Measurements from ENCODE around the gene TOMM40. TPM values are rescaled to one million over a fixed set of nuclear protein-coding genes. Genes with fewer than 3 reads are reported as not detected.
"Not testable (repeated sequence)": the region's sequence is repeated elsewhere in the genome, so short reads cannot be mapped to it uniquely, and the experiment has no call there.

The TOMM40 gene
- 10 to 100 TPM; 25.6 to 60.5 (median 26.4) TPM for polyA plus RNA-seq

- WGBS, 3 donors, result 0% methylated on average over 57 to 80 of the region's 81 CpGs
Measured at GRCh38 chr19:44891016-44891882, at the start of gene TOMM40. TOMM40 (plus strand) TSS chr19:44891254; CDS start chr19:44891416, 162 bp downstream.

DNA sequence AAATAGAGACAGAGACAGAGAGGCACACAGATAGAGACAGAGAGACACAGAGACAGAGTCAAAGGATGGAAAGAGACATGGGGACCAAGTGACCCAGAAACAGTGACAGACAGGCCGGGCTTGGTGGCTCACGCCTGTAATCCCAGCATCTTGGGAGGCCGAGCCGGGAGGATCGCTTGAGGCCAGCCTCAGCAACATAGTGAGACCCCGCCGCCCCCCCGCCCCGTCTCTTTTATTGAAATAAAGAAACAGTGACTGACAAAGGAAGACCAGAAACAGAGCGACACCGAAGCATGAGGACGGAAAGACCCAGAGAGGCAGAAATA is 45.8 kb upstream of the TOMM40 start:
- WGBS, 3 donors, result 9 to 10% (median 9%) methylated on average over 12 of the region's 12 CpGs
- H3K27ac ChIP-seq (ENCODE audit: low read depth, low read length), result no peak overlapping the region

More at GRCh38 chr19:44891016-44891882, at the start of gene TOMM40:
- peak within 1 kb of the TSS; percentile 98 for H3K27ac ChIP-seq (ENCODE audit: low read depth, low read length)

GRCh38 chr19:44845612-44846454 is 45.2 kb upstream of the TOMM40 start, which contains the start of gene NECTIN2:
NECTIN2 (plus strand) TSS chr19:44846297; CDS start chr19:44846526, 229 bp downstream.
- H3K27ac ChIP-seq (ENCODE audit: low read depth, low read length), result peak within 1 kb of the TSS; percentile 80
- 0 to 1% (median 1%) methylated on average over 60 to 67 of the region's 67 CpGs for WGBS, 3 donors

GRCh38 chr19:44846455-44847143 is 44.5 kb upstream of the TOMM40 start:
- peak overlapping the region; percentile 80 for H3K27ac ChIP-seq (ENCODE audit: low read depth, low read length)
- WGBS, 3 donors, result 0 to 2% (median 1%) methylated on average over 26 to 50 of the region's 51 CpGs

GRCh38 chr19:44847144-44848035 is 43.7 kb upstream of the TOMM40 start:
- H3K27ac ChIP-seq (ENCODE audit: low read depth, low read length), result peak overlapping the region; percentile 79
- 0 to 2% (median 1%) methylated on average over 42 to 47 of the region's 47 CpGs for WGBS, 3 donors

GRCh38 chr19:44848036-44848811 is 42.8 kb upstream of the TOMM40 start:
- 16 to 29% (median 24%) methylated on average over 19 of the region's 19 CpGs for WGBS, 3 donors
- peak overlapping the region; percentile 79 for H3K27ac ChIP-seq (ENCODE audit: low read depth, low read length)

GRCh38 chr19:44848812-44849447 is 42.1 kb upstream of the TOMM40 start:
- 23 to 49% (median 30%) methylated on average over 18 of the region's 18 CpGs for WGBS, 3 donors
- H3K27ac ChIP-seq (ENCODE audit: low read depth, low read length), result peak overlapping the region; percentile 41

DNA sequence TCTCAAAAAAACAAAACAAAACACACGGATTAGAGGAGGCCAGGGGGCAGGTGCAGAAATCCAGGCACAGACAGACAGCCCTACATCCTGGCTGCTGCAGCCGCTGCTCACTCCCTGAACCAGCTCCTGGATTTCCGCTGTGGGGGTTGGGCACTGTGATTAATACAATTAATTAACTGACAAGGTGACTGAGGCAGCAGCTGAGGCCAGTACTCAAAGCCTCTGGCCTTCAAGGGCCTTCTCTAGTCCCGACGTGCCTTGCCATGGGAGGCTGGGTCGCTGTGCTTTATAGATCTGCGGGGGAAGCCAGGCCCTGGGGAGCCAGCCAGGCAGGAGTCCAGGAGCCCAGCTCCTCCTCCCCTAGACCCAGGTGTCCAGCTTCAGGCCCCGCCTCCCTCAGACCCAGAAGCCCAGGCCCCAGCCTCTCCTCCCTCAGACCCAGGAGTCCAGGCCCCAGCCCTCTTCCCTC is 40.4 kb upstream of the TOMM40 start:
- H3K27ac ChIP-seq (ENCODE audit: low read depth, low read length), result no peak overlapping the region
- 43 to 56% (median 54%) methylated on average over 5 to 8 of the region's 8 CpGs for WGBS, 3 donors

DNA sequence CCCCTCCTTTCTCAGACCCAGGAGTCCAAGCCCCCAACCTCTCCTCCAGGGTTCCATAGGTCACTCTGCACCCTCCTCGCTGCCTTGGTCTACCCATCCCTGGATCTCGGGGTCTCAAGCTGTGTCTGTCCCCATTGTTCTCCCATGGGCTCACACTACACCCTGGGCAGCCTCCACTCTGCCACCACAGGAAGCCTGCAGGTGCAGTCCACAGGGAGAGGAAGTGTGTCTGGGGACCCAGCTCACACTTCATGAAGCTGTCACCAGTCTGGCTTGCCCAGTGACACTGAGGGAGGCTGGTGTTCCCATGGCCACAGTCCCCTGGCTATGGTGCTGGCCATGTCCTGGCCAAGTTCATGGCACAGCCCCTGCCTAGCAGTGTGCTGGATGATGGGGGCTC is 39.6 kb upstream of the TOMM40 start:
- no peak overlapping the region for H3K27ac ChIP-seq (ENCODE audit: low read depth, low read length)
- 63 to 80% (median 65%) methylated on average over 2 of the region's 2 CpGs for WGBS, 3 donors

DNA sequence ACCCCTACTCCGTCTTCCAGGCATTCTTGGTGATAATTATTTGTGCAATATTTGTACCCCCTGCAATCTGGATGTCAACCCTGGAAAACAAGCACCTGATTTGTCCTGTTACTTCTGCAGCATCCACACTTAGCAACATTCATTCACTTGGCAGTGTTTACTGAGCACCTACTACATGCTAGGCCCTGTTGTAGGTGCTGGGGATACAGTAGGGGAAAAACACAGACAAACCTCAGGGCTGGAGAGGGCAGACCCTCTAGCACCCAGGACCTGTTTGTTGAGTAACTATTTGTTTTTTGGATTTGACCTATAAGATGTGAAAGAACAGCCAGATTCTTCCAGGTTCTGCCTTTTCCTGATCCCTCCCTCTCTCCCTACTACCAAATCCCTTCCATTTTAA is 35.4 kb upstream of the TOMM40 start:
- 82 to 93% (median 89%) methylated on average over 1 of the region's 1 CpG for WGBS, 3 donors
- H3K27ac ChIP-seq (ENCODE audit: low read depth, low read length), result no peak overlapping the region

DNA sequence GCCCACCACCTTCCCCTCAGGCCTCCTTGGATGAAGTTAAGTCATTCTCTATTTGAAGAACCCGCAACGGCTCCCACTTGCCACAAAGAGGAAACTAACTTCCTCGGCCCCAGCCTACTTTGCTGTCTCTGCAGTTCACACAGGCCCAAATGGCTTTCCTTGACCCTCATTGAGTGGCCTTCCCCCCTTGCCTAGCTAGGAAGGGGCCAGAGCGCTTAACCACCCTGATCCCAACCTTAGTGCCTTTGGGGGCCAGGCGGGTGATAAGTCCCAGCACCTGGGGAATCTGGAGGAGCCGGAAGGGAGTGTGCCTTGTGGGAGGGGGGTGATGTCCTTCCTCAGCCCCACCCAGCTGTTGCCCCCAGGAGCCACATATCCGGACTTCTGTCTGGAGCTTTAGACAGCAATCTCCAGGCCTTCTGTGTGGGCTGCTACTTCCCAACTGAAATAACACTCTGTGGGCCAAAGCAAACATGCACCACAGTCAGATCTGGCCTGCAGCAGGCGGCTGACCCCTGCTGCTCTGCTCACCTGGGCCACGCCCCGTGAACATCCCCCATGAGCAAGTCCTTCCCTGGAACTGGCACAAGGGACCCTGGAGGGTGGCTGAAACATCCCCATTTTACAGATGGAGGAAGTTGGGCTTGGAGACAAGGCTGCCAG is 34.5 kb upstream of the TOMM40 start:
- H3K27ac ChIP-seq (ENCODE audit: low read depth, low read length), result no peak overlapping the region
- 31 to 52% (median 41%) methylated on average over 10 of the region's 10 CpGs for WGBS, 3 donors

- no peak overlapping the region for H3K27ac ChIP-seq (ENCODE audit: low read depth, low read length)
- 62 to 82% (median 74%) methylated on average over 4 of the region's 4 CpGs for WGBS, 3 donors
Measured at GRCh38 chr19:44857837-44858236, 33.2 kb upstream of the TOMM40 start.

DNA sequence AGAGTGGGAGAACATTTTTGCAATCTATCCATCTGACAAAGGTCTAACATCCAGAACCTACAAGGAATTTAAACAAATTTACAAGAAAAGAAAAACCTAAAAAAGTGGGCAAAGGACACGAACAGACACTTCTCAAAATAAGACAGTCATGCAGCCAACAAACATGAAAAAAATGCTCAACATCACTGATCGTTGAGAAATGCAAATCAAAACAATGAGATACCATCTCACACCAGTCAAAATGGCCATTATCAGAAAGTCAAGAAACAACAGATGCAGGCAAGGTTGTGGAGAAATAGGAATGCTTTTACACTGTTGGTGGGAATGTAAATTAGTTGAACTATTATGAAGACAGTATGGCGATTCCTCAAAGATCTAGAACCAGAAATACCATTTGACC is 29.5 kb upstream of the TOMM40 start:
- not testable (repeated sequence) for H3K27ac ChIP-seq (ENCODE audit: low read depth, low read length)
- WGBS, 3 donors, result 79 to 87% (median 82%) methylated on average over 3 of the region's 3 CpGs

GRCh38 chr19:44863990-44864389 is 27.1 kb upstream of the TOMM40 start:
- H3K27ac ChIP-seq (ENCODE audit: low read depth, low read length), result no peak overlapping the region
- WGBS, 3 donors, result 91 to 98% (median 94%) methylated on average over 2 of the region's 2 CpGs

DNA sequence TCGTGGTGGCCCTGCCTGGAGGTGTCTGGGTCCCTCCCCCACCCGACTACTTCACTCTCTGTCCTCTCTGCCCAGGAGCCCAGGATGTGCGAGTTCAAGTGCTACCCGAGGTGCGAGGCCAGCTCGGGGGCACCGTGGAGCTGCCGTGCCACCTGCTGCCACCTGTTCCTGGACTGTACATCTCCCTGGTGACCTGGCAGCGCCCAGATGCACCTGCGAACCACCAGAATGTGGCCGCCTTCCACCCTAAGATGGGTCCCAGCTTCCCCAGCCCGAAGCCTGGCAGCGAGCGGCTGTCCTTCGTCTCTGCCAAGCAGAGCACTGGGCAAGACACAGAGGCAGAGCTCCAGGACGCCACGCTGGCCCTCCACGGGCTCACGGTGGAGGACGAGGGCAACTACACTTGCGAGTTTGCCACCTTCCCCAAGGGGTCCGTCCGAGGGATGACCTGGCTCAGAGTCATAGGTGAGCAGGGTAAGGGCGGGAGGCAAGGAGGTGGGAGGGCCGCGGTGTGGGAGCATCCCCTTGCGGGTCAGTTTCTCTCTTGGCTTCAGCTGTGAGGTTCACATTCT is 25.8 kb upstream of the TOMM40 start:
- no peak overlapping the region for H3K27ac ChIP-seq (ENCODE audit: low read depth, low read length)
- 89 to 93% (median 92%) methylated on average over 27 of the region's 27 CpGs for WGBS, 3 donors

DNA sequence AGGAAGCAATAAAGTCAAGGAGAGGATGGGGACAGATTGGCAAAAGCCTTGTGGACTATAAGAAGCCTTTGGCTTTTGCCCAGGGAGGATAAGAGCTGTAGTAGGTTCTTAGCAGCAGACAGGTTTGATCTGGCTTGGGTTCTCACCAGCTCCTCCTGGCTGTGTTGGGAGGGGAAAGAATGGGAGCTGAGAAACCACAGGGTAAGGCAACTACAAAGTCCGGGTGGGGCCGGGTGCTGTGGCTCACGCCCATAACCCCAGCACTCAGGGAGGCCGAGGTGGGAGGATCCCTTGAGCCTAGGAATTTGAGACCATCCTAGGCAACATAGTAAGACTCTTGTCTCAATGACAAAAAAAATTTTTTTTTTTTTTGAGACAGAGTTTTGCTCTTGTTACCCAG is 24.4 kb upstream of the TOMM40 start:
- 65 to 93% (median 77%) methylated on average over 4 of the region's 4 CpGs for WGBS, 3 donors
- H3K27ac ChIP-seq (ENCODE audit: low read depth, low read length), result no peak overlapping the region
